Left colon (tissue), 2 donors: ENCODE data around the gene NPDC1. TPM values are rescaled to one million over a fixed set of nuclear protein-coding genes. Genes with fewer than 3 reads are reported as not detected.

ENCODE experiments used
- ATAC-seq: fragments of 200-7000 bp; cut with Tn5 transposase; one replicate; pipeline ENCODE4 v1.9.1; 2020; ENCODE audit warnings: mild to moderate bottlenecking, moderate library complexity
- DNase-seq, 2 donors: peaks; one replicate each; pipeline ENCODE4 v3.0.0-alpha.2; 2020
- intact Hi-C, 2 donors: fragments of 100-400 bp; cut with DNase I in 1 of 2; cut with micrococcal nuclease in 1 of 2; formaldehyde crosslinking; loops; one replicate each; pipeline versions ENCODE4 v1.11.2 to v1.14.0; 2022; cut with DNase I, micrococcal nuclease
- total RNA-seq, 2 donors: library from RNA; stranded (reverse); fragmentation: NEBNext Ultra II Directional; extraction: Animal tissue kit (Norgen Biotek cat#: 25700); gene quantifications; one replicate each; pipeline ENCODE4 v1.2.1, GENCODE V29; 2021
- donor health status: DM: no; HTN: no; CAD: no.
- donor health status: DM: yes; HTN: yes; CAD: no.

NPDC1 gene
- total RNA-seq, 2 donors from 2014 or later, result 170 to 204 TPM

DNA sequence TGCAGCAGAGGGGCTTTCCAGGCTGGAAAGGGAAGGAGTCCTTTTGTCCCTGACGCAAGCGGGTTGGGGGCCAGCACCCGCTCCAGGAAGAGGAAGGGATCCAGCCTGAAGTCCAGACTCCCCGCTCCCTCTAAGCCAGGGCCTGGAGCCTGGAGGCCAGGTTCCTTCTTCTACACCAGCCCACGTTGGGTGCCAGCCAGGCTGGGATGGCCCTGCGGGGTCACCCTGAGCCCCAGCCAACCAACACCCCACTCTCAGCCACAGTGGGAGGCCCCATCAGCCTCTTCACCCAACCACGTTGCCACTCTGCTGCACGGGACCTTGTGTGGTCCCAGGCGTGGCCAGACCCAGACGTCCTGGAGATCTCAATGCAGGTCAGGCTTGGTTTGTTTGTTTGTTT is 13.1 kb downstream of the NPDC1 start:
- intact Hi-C loops, result no loop called here
- DNase-seq, result no peak
- no peak for ATAC-seq

DNA sequence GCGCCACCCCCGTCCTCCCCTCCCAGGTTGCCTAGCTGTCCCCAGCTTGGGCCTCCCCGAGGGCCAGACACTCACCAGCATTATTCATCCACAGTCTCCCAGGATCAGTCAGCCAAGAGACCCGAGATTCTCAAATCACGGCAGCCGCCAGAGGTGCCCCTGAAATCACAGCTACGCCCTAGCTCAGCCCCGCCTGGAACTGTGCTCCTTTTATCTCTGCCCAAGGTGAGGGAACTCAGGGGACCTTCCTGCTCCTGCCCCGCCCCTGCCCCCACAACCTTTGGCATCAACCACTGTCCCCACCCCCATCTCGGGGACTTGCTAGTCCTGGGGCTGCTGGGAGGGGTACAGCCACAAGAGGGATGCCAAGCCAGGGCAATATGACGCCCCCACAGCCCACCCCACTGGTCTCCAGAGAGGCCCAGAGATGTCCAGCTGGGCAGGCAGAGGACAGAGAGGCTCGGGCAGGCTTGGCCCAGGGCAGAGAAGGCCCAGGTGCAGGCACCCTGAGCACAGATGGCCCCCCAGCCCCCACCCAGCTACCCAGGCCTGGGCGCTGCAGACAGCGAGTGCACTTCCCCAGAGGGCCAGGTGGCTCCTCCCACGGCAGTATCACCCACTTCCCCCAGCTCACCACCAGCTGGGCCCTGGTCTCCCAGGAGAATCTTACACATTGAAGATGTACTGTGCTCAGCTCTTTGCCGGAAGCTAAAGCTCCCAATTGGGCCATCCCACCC is 13.9 kb downstream of the NPDC1 start, which contains the start of gene FUT7:
TSS of gene FUT7 (minus strand) at position 185 of the 737 bp plus-strand sequence. CDS start at position 88, 97 bp downstream.
- DNase-seq (no peak), ATAC-seq (no peak)
- intact Hi-C loops, result no loop called here

DNA sequence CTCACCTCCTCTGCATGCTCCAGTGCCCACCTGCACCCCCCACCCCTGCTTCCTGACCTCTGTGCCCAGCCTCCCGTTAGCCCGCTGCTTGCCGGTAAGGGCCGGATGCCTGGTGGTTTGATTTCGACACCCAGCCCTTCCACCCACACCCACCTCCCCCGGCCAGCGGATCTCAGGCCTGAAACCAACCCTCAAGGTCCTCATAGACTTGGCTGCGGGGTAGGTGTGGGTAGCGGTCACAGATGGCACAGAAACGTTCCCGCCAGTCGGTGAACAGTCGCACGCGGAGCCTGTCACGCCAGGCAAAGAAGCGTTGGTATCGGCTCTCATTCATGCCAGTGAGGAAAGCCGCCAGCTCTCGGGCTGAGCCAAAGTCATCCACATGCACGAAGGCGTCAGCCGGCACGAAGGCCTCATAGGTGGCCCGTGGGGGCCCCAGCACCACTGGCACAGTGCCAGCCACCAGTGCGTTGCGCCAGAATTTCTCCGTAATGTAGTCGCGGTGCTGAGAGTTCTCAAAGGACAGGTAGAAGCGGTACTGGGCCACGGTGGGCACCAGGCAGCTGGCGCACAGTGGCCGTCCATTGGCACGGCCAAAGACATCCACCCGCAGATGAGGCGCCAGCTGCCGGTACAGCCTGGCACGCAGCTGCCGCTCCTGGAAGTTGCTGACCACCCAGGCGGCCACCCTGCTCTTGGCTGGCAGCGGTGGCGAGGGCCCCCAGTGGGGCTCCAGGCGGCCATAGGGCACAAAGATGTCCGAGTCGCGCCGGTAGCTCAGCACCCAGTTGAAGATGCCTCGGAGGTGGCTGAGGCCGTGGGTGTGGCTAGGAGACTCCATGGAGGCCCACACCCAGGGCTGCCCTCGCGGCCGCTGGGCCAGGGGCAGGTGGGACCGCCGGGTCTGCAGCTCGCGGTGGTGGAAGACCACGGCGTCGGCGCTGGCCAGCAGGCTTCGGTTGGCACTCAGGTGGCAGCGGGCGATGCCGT is 15.1 kb downstream of the NPDC1 start:
- DNase-seq (peak in 1 of 2 donors; percentile 51), ATAC-seq (no peak)
- intact Hi-C loops, result no loop called here

DNA sequence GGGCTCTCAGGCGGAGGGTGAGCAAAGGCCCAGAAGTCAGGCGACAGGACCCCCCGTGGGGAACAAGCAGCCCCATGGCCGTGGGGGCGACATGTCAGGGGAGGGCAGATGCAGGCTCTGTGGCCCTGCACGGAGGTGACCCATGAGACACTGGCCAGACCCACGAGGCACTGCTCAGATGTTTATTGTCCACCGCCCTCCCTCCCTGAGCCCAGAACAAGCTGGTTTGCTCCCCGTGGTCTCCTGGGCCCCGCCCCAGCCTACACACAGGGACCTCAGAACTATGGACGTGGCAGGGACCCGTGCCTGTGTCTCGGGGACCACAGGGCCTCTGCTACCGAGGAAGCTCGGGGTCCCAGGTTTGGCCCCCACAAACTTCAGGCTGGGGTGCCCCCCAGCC is 16.0 kb downstream of the NPDC1 start:
- no peak for ATAC-seq
- no peak for DNase-seq
- intact Hi-C loops, result no loop called here

DNA sequence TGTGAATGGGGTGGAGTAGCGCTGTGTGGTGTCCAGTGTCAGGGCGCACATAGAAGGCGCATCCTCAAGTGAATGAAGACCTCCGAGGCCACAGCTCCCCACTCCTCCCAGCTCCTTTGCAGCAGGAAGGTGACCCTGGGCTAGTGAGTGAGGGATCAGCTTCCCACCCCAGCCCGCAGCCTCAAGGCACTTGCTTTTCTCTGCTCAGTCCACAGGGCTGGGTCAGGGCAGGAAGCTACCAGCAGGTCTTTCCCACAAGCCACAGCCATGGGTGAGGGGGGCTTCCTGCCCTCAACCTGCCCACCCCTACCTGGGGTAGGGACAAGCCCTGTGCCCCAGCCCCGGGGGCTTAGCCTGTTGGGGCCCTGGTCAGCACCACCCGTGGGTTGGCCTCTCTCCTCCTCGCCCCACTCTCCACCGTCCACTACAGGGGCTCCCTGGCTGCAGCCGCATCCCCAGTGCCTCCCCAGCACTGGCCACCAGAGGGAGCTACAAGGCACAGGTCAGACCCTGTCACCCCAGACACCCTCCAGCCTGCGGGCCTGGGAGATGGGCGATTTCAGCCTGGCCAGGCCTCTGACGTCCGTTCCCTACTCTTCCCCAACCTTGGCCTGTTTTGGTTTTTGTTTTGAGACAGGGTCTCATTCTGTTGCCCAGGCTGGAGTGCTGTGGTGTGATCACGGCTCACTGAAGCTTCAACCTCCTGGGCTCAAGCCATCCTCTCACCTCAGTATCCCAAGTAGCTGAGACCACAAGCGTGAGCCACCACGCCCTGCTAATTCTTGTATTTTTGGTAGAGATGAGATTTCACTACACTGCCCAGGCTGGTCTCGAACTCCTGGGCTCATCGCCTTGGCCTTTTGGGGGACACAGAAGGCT is 16.7 kb downstream of the NPDC1 start:
- intact Hi-C loops, result loop anchor here in 1 of 2 donors (10.0 kb wide), 1 partner anchor 84 kb away; the partner anchor contains the start of genes C8G and FBXW5
- ATAC-seq (peak; percentile 59), DNase-seq (peak; percentile 74 to 89)

DNA sequence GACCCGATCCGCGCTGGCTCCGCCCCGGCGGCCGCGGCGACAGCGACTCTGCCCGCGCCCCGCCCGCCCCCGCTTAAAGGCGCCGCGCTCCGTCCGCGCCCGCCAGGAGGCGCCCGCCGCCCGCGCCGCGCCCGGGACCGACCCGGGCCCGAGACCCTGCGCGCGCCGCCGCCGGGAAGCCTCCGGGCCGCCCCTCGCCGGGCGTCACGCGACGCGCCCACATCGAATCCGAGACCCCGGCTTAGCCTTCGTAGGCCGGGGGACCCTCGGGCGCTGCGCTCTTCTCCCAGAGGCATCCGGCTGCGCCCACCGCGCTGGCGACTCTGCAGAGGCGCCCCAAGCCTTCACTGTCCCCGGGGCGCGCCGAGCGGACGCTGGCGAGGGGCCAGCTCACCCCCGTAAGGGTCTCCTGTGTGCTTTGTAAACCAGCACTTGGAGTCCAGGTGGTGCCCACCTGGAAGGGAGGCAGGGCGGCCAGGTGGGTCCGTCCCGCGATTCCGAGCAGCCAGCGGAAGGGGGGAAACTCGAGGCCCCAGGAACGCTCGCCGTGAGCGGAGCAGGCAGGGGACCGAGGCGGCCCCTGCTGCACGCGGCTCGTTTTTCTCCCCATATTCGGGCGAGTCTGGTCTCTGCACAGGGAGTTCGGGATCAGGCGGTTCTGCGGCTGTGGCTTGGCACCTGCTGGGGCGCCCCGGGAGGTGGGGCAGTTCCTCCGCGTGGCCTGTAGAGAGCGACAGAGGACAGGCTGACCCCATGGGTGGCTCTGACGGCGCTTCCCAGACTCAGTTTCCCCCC is 17.5 kb downstream of the NPDC1 start:
- intact Hi-C loops, result loop anchor here in 1 of 2 donors (10.0 kb wide), 1 partner anchor 84 kb away; the partner anchor contains the start of genes C8G and FBXW5
- DNase-seq (peak; percentile 77 to 81), ATAC-seq (peak; percentile 71)

DNA sequence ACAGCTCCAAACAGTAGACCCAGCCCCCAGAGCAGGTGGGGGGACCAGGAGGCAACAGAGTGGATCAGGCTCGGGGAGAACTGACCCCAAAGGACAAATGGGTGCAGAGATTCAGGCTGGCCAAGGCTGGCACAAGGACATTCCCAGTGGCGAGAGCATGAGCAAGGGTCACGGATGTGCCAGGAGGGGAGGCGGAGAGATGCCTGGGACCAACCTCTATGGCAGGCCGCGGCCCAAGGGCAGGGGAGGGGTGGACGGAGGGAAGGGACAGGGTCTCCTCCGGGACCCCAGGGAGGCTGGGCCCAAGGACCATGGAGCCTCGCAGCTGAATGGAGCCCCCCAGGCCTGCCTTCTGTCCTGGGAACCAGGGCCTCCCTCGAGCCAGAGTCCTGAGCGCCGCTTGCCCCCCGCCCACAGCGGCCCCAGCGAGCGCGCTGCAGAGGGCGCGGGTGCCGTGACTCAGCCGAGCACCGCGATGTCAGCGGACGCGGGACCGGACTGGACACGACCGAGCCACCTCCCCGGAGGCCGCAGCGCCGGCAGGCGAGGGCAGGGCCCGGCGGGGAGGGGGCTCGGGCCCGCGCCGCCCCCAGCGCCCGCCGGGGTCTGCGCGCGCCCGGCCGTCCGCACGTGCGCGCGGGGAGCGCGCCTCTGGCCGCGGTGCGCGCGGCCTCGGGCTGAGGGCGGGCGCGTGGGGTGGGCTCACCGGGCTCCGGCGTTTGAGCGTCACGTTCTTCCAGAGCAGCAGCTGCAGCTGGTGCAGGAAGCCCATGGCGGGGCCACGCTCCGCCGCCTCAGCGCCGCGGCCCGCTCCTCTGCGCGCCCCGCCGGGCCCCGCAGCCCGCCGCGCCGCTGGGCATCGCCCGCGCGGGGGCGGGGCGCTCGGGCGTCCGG is 18.4 kb downstream of the NPDC1 start, which contains the start of gene ABCA2:
TSS of gene ABCA2 (minus strand) at position 869 of the 894 bp plus-strand sequence. CDS start at position 772, 97 bp downstream.
- intact Hi-C loops, result loop anchor here in 1 of 2 donors (10.0 kb wide), 1 partner anchor 83 kb away; the partner anchor contains the start of genes C8G and FBXW5
- ATAC-seq, result no peak
- no peak for DNase-seq

DNA sequence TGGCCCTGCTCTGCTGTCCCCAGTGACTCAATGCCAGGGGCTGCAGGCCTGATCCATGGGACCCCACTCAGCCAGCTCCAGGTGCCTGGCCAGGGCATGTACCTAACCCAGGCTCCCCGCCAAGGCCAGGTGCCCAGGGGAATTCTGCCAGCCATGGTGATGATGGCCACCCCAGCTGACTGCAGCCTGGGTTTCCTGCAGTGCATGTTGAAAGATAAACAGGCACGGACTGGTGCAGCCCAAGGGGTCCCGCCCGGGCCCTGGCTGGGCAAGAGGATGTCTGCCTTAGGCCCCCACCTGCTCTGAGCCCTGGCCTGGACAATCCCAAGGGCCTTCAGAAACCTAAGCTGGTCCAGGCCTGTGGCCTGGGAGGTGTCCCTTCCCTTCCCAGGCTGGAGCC is 19.1 kb downstream of the NPDC1 start:
- intact Hi-C loops, result loop anchor here in 1 of 2 donors (10.0 kb wide), 1 partner anchor 82 kb away; the partner anchor contains the start of genes C8G and FBXW5
- no peak for DNase-seq
- no peak for ATAC-seq

DNA sequence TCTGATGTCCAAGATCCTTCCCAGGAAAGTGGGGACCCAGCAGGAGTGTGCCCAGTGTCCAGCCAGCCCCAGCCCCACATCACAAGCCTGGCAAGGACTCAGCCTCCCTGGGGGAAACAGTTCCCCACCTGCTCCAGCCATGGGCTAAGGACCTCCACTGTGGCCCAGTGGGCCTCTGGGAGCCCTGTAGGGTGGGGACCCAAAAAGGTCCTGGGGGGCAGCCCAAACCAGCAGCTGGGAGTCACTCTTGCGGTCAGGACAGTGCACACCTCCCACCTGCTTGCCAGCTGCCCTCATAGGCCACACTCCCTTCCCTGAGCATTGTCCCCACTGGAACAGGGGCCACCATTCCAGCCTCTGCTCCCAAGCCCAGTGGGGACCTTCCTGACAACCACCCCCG is 19.6 kb downstream of the NPDC1 start:
- no peak for DNase-seq
- intact Hi-C loops, result loop anchor here in 1 of 2 donors (10.0 kb wide), 1 partner anchor 82 kb away; the partner anchor contains the start of genes C8G and FBXW5
- no peak for ATAC-seq

DNA sequence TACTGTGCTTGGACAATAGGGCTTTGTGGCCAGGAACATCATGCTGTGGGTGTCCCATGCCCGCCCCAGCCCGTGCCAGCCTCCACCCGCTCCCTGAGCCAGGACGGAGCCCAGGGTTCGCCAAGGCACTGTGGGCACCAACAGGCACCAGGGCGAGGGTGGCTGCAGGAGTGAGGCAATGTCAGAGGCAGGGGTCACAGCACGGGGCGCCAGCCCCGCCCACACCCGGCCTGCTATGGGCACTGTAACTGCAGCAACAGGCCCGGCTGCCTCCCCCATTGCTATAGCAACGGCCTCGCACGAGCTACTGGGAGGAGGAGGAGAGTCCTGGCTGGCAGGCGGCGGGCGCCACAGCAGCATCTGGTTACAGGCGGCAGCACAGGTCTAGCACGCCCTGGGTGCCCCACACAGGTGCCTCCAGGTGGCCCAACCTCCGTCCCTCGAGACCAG is 20.4 kb downstream of the NPDC1 start:
- DNase-seq (peak; percentile 68 to 73), ATAC-seq (peak; percentile 16)
- intact Hi-C loops, result loop anchor here in 1 of 2 donors (10.0 kb wide), 1 partner anchor 81 kb away; the partner anchor contains the start of genes C8G and FBXW5

DNA sequence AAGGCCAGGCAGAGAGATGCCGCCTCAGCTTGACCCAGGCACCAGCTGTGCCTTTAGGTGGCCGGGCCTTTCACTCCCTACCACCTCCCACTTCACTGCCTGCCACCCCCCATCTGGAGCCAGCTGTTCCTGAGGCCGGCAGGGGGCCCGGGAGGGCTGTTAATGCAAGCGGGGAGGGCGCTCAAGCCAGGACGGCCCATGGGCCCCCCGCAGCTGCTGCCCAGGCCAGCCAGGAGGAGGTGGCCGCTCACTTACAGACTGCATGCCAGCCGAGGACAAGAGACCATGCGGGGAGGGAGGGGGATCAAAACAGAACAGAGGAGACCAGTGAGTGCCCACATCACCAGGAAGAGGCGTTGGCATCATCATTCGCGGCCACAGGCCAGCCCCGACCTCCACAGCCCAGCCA is 22.4 kb downstream of the NPDC1 start:
- no peak for ATAC-seq
- DNase-seq, result no peak
- intact Hi-C loops, result loop anchor here in 1 of 2 donors (10.0 kb wide), 1 partner anchor 79 kb away; the partner anchor contains the start of genes C8G and FBXW5

DNA sequence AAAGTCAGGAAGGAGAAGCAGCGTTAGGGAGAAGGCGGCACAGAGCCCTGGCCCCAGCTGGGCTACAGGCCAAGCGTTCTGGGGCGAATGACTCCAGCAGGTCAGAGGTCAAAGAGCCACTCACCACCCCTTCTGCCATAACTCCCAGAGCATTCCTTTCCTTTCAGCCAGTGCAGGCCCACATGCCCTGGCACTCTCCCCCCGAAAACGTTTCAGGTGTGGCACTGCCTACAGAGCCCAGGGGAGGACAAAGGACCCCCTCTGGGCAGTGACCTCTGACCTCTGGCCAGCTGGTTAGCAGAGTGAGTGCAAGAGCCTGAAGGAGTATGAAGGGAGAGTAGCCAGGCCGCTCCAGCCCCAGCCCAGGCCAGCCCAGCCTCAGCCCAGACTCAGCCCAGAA is 22.8 kb downstream of the NPDC1 start:
- intact Hi-C loops, result loop anchor here in 1 of 2 donors (10.0 kb wide), 1 partner anchor 78 kb away; the partner anchor contains the start of genes C8G and FBXW5
- ATAC-seq (no peak), DNase-seq (no peak)

DNA sequence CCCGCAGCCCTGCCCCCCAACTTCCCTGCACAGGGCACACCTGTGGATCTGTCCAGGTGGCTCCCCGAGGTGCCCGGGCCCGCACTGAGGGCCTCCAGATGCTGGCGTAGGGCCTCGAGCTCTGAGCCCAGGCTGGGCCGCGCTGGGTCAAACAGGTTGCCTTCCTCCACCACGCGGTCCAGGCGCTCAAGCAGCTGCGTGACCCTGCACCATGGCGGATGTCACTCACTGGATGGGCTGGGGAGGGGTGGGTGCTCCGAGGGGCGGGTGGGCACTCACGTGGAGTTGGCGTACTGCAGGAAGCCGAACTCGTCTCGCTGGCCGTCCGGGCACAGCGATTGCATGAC is 23.3 kb downstream of the NPDC1 start:
- intact Hi-C loops, result loop anchor here in 1 of 2 donors (10.0 kb wide), 1 partner anchor 78 kb away; the partner anchor contains the start of genes C8G and FBXW5
- ATAC-seq (no peak), DNase-seq (no peak)

DNA sequence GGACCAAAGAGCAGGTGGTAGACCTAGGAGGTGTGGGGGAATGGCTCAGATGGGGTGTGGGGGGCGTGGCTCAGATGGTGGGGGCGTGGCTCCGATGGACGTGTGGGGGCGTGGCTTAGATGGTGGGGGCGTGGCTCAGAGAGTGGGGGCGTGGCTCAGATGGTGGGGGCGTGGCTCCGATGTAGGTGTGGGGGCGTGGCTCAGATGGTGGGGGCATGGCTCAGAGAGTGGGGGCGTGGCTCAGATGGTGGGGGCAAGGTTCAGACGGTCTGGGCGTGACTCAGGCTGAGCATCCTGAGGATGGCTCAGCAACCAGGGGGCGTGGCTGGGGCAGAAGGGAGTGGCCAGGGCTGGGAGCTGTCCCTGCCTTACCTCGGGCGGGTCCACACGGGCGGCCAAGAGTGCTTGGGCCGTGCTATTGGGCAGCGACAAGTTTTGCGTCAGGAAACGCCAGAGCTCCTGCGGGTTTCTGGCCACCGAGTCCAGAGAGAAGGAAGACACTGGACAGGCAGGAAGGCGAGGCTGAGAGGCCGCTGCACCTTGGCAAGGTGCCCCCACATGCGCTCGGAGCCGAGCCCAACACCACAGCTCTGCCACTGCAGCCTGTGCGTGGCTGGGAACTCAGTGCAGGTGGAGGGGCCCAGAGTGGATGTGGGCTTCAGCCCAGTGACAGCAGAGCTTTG is 23.9 kb downstream of the NPDC1 start:
- intact Hi-C loops, result loop anchor here in 1 of 2 donors (10.0 kb wide), 1 partner anchor 77 kb away; the partner anchor contains the start of genes C8G and FBXW5
- peak; percentile 87 for ATAC-seq
- peak; percentile 97 to 98 for DNase-seq

DNA sequence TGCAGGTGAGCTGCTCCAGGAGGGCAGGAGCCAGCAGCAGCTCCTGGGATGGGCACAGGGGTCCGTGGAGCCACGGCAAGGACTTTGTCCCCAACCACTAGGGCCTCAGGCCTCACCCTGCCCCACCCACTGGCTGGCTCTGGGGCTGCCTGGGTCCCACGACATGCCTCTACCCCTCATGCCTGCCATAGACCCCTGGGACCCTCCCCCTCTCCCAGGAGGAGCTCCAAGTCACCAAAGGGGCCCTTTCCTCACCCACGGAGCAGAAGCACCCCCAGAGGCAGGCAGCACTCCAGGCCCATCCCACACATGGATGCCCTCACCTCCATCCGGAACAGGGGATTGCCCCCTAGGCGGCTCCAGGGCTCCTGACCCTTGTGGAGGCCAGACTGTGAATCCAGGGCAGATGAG is 24.4 kb downstream of the NPDC1 start:
- ATAC-seq (peak; percentile 37), DNase-seq (peak in 1 of 2 donors; percentile 66)
- intact Hi-C loops, result loop anchor here in 1 of 2 donors (10.0 kb wide), 1 partner anchor 77 kb away; the partner anchor contains the start of genes C8G and FBXW5
